Measurements from ENCODE around the gene WHAMM.

The WHAMM gene

GRCh38 chr15:82838096-82838735 is 28.8 kb downstream of the WHAMM start:
- DNase-seq = no peak

DNA sequence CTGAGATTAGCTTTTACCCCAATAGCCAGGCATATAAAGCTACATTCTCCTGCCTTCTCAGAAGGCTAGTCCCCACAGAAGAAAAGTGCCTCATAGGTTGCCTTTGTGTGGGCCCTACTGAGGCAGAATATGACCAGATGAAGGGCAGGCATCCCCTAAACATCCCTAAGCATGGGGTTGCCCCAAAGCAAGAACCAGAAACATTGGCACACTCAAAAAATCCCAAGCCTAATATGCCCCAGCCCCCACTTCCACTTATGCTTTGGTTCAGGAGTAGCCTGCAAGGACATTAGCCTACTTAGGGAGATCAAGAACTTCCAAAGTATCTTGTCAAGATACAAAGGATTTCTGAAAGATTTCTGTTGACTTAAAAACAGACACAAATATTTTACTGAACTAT is 29.7 kb downstream of the WHAMM start:
- no peak for DNase-seq

GRCh38 chr15:82840166-82840565 is 30.7 kb downstream of the WHAMM start:
- no peak for DNase-seq

DNA sequence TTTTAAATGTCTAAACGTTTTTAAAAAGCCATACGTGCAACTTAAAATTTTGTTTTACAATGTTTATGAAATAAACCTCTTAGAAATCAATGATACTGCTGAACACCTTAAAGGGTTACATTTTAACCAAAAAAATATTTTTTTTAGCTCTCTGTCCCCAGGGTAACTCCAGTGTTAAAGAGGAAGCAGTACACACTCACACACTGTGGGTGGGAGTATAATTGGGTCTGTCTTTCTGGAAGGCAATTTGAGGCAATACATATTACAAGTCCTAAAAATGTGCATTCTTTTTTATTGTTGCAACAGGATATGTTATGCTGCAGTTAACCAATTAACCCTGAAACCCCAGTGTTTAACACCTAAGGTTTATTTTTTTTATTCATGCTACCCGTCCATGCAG is 34.1 kb downstream of the WHAMM start:
- no peak for DNase-seq

- no peak for DNase-seq
These were observed 36.3 kb downstream of the WHAMM start for GRCh38 chr15:82845686-82846085.

- DNase-seq = no peak
These were observed 37.2 kb downstream of the WHAMM start for GRCh38 chr15:82846621-82847020.

GRCh38 chr15:82847703-82848102 is 38.3 kb downstream of the WHAMM start:
- DNase-seq = no peak

GRCh38 chr15:82848241-82848993 is 39.0 kb downstream of the WHAMM start:
- DNase-seq = no peak

DNA sequence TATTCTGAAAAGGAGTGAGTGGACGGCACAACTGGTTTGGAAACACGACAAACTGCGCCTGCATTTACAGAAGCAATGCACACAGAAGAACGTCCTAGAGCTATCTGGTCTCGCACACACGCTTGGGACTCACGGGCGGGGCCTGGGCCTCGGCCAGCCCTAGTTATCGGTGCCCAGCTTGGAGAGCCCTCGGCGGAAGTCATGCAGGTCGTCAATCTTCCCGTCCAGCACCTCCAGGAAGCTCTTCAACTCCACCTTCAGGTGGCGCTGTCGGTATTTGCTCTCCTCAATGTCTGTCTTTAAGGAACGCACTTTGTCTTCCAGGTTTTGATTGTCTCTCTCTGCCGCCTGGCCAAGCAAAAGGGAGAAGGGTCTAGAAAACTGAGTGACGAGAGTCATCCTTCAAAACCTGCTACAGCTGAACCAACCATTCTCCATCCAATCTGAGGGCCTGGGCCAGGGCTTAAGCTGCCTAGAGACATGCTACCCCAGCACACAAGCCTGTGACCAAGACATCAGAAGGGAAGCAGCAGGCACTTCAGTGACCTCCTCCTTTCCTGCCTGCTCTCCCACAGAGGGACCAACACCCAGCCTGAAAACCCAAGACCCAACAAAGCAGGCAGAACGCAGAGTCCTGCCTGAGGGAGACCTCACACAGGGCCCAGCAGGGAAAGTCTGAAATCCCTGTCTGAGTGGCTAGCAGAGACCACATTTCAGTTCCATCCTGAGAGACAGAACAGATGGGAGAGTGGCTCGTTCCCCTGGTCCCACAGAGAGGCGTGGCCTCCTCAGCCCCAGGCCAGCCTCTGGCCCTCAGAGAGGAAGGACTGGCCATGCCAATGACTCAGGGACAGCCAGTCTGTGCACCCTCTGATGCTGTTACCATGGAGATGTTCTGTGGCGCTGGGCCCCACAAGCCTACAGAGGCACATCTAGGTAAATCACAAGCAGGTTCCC is 40.4 kb downstream of the WHAMM start:
- peak in 32 of 58 donors; percentile 6 to 75 (median 24) for DNase-seq

- DNase-seq = peak in 2 of 58 donors; percentile 11 to 18
These were observed 41.3 kb downstream of the WHAMM start for GRCh38 chr15:82850731-82851130.

GRCh38 chr15:82851306-82851850 is 42.0 kb downstream of the WHAMM start:
- DNase-seq = no peak

DNA sequence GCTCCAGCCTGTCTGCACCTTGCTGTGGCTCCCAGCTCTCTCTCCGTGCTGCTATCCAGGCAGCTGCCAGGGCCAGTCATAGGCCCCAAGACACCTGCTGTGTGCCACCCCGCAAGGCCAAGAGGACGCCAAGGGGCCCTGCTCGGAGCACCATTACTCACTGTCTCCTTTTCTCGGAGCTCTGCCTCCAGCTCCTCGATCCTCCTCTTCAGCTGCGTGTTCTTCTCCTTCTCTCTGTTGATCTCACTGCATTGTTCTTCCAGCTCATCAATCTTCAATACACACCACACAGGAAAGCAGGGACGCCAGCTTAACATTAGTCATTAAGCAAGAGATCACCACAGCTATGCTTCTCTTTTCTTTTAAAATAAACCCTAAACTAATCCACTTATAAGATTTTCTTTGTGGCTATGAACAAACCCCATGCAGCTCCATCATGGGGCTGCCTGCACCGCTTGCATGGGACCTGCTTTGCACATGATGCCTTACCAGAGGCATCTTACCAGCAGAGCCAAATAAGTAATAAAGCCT is 42.6 kb downstream of the WHAMM start:
- DNase-seq = no peak

- no peak for DNase-seq
These were observed 43.6 kb downstream of the WHAMM start for GRCh38 chr15:82852941-82853561.

- DNase-seq = no peak
These were observed 45.1 kb downstream of the WHAMM start for GRCh38 chr15:82854554-82854953.

- no peak for DNase-seq
These were observed 46.1 kb downstream of the WHAMM start for GRCh38 chr15:82855286-82856100.

DNA sequence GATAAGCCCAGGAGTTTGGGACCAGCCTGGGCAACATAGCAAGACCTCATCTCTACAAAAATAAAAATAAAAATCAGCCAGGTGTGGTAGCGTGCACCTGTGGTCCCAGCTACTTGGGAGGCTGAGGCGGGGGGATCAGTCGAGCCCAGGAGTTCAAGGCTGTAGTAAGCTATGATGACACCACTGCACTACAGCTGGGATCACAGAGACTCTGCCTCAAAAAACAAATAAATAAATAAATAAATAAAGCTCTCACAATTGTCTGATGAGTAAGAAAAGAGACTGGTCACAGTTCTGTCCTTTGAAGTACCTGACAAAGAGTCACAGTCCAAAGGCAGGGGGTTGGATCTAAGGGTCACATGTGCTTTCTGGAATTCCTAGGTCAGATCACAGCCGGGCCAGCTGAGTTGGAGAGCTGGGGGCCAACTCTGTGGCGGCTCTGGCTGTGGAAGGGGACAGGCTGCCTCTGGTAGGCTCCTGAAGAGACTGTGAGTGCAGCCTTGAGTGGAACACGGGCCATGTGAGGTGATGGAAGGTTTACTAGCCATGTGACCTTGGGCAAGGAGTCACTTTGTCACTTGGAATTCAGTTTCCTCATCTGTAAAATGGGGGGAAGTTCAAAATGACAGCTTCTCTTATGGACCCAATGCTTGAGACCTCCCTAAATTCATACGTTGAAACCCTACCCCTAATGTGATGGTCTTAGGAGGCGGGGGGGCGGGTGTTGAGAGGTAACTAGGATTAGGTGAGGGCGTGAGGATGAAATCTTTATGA is 47.2 kb downstream of the WHAMM start:
- DNase-seq = no peak

GRCh38 chr15:82858932-82859331 is 49.5 kb downstream of the WHAMM start:
- no peak for DNase-seq

GRCh38 chr15:82862886-82863285 is 53.5 kb downstream of the WHAMM start:
- DNase-seq = no peak

- DNase-seq = no peak
These were observed 55.5 kb downstream of the WHAMM start for GRCh38 chr15:82864967-82865366.
